GM12875 (cell line): ENCODE measurements around the gene TRIM24.

Experiments used
- H3K4me3 ChIP-seq: one replicate; pipeline ENCODE4 v1.5.1; 2011; ENCODE audit warnings: low read depth, low read length, control low read depth
- CTCF ChIP-seq: IDR thresholded peaks from 2 replicates; pipeline ENCODE4 v1.5.1; 2011; ENCODE audit warnings: low read depth, mild to moderate bottlenecking, control low read depth, inconsistent platforms, low read length, moderate library complexity, borderline replicate concordance; ENCODE audit not compliant: insufficient read depth

Gene TRIM24

GRCh38 chr7:138588986-138589385 lies 128.9 kb downstream of the TRIM24 start:
- no peak overlapping the region for H3K4me3 ChIP-seq
- TF ChIP-seq CTCF, result no peak

- H3K4me3 ChIP-seq, result no peak overlapping the region
- TF ChIP-seq CTCF, result no peak
These were observed 130.1 kb downstream of the TRIM24 start for GRCh38 chr7:138590154-138590553.

GRCh38 chr7:138595454-138595853 lies 135.4 kb downstream of the TRIM24 start:
- TF ChIP-seq CTCF, result no peak
- H3K4me3 ChIP-seq, result no peak overlapping the region

GRCh38 chr7:138602451-138602850 lies 142.4 kb downstream of the TRIM24 start:
- TF ChIP-seq CTCF, result no peak
- no peak overlapping the region for H3K4me3 ChIP-seq

GRCh38 chr7:138603549-138604318 lies 143.7 kb downstream of the TRIM24 start:
- H3K4me3 ChIP-seq, result no peak overlapping the region
- no peak for TF ChIP-seq CTCF

- no peak overlapping the region for H3K4me3 ChIP-seq
- no peak for TF ChIP-seq CTCF
These were observed 146.2 kb downstream of the TRIM24 start for GRCh38 chr7:138606236-138606635.

- TF ChIP-seq CTCF, result no peak
These were observed 147.4 kb downstream of the TRIM24 start for GRCh38 chr7:138607216-138608126.

More at GRCh38 chr7:138607216-138608126, 147.4 kb downstream of the TRIM24 start:
- no peak overlapping the region for H3K4me3 ChIP-seq
